ENCODE data around the gene SLC16A12.

GRCh38 chr10:89503652-89504370 is 31.6 kb downstream of the SLC16A12 start:
- TF ChIP-seq SIRT6 (IDR thresholded peaks at IDR 0.05; ENCODE audit: low read length) (no peak), POLR2A (IDR thresholded peaks at IDR 0.05; ENCODE audit: control extremely low read depth in 1 of 2, low read depth in 2 of 2, low read length in 2 of 2) (no peak), EZH2 (IDR thresholded peaks at IDR 0.05; ENCODE audit: low read depth, low read length, severe bottlenecking) (no peak), EP300 (IDR thresholded peaks at IDR 0.05; ENCODE audit: borderline replicate concordance in 1 of 2, low read depth in 2 of 2, low read length in 2 of 2) (no peak)
- TF ChIP-seq, protein P1, sequence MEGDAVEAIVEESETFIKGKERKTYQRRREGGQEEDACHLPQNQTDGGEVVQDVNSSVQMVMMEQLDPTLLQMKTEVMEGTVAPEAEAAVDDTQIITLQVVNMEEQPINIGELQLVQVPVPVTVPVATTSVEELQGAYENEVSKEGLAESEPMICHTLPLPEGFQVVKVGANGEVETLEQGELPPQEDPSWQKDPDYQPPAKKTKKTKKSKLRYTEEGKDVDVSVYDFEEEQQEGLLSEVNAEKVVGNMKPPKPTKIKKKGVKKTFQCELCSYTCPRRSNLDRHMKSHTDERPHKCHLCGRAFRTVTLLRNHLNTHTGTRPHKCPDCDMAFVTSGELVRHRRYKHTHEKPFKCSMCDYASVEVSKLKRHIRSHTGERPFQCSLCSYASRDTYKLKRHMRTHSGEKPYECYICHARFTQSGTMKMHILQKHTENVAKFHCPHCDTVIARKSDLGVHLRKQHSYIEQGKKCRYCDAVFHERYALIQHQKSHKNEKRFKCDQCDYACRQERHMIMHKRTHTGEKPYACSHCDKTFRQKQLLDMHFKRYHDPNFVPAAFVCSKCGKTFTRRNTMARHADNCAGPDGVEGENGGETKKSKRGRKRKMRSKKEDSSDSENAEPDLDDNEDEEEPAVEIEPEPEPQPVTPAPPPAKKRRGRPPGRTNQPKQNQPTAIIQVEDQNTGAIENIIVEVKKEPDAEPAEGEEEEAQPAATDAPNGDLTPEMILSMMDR (IDR thresholded peaks at IDR 0.05; ENCODE audit: control extremely low read depth in 1 of 3, insufficient read depth in 1 of 3, low read depth in 1 of 3, low read length in 3 of 3) = no peak

Data from H1 (cell line).